T-helper 2 cell treated with Interferon-gamma antibody and Interleukin-4, amounts not matched to agents 5 μg/mL and 100 μg/mL, for 36 hours (primary cell): ENCODE data around the gene ECPAS.
"Not testable (repeated sequence)": the region's sequence is repeated elsewhere in the genome, so short reads cannot be mapped to it uniquely, and the experiment has no call there.

Experiments
- DNase-seq: peaks from one replicate; pipeline ENCODE4 v3.0.0; 2021; ENCODE audit warnings: low spot score
- H3K27ac Mint-ChIP-seq: one replicate; pipeline ENCODE4 v1.8.0; 2021; ENCODE audit warnings: mild to moderate bottlenecking, mixed read lengths
- H3K27me3 Mint-ChIP-seq: one replicate; pipeline ENCODE4 v1.8.0; 2021; ENCODE audit warnings: low read depth, mixed read lengths
- H3K36me3 Mint-ChIP-seq: one replicate; pipeline ENCODE4 v1.8.0; 2021; ENCODE audit warnings: low read depth, mixed read lengths
- H3K4me1 Mint-ChIP-seq: one replicate; pipeline ENCODE4 v1.8.0; 2021; ENCODE audit warnings: low read depth, mixed read lengths
- H3K4me3 Mint-ChIP-seq: one replicate; pipeline ENCODE4 v1.8.0; 2022; ENCODE audit warnings: mild to moderate bottlenecking, moderate library complexity, mixed read lengths
- H3K9me3 Mint-ChIP-seq: one replicate; pipeline ENCODE4 v1.8.0; 2021; ENCODE audit warnings: mixed read lengths

ECPAS gene

DNA sequence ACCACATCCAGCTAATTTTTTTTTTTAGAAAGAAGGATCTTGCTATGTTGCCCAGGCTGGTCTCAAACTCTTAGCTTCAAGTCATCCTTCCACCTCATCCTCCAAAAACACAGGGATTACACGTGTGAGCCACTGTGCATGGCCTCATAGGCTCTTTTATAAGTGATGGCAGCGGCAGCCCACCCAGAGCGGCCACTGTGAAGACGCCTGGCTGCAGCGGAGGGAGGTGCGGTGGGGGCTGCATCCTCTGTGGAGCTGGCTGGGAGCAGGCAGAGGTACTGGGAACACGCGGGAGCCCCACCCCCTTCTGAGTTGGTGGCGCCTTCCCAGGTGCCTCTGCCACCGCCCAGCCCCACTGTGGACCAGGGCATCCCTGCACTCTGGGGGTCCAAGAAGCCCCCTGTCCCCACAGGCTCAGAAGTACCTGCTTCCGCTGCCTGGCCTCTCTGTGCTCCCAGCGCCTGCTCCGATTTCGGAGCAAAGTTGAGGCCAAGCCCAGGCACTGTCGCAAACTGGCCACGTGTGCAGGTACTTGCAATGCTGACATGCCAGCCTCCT is 16.9 kb upstream of the ECPAS start:
- Mint-ChIP-seq H3K27me3 (peaks cover 2% of the 10 kb centered on the region), H3K27ac (no peak overlapping the region), H3K4me3 (no peak overlapping the region), H3K36me3 (no peaks in the 10 kb centered on the region), H3K4me1 (no peaks in the 10 kb centered on the region), H3K9me3 (no peaks in the 10 kb centered on the region)
- no peak for DNase-seq

DNA sequence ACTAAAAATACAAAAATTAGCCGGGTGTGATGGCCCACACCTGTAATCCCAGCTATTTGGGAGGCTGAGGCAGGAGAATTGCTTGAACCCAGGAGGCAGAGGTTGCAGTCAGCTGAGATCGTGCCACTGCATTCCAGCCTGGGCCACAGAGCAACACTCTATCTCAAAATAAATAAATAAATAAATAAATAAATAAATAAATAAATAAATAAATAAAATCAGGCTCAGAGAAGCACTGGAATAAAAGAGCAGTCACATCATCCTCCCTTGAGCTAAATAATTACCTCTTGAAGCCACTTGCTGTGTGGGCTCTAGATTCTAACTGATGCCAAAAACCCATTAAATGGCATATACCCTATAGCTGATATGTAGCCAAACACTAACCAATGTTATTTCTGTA is 13.0 kb upstream of the ECPAS start:
- H3K27me3 Mint-ChIP-seq, H3K9me3 Mint-ChIP-seq, H3K4me1 Mint-ChIP-seq, H3K36me3 Mint-ChIP-seq, DNase-seq, H3K27ac Mint-ChIP-seq, H3K4me3 Mint-ChIP-seq: not testable (repeated sequence)

DNA sequence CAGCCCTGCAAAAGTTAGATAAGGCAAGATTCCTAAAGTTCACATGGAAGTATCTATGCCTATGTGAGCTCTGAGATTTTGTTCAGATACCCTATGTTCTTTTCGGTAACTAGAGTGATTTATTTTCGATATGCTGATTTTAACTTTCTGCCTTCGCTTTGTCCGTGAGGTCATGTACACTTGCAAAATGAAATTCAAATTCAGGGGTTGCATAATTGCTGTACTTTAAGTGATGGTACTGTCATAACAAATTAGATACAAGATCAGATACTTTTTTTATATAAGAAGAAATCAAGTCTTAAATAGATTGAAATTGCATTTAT is 350 bp upstream of the ECPAS start:
- Mint-ChIP-seq H3K4me1 (peaks cover 25% of the 10 kb centered on the region), H3K9me3 (no peaks in the 10 kb centered on the region), H3K36me3 (peaks cover 6% of the 10 kb centered on the region), H3K27me3 (peaks cover 9% of the 10 kb centered on the region), H3K27ac (peak overlapping the region; percentile 90), H3K4me3 (peak overlapping the region; percentile 94)
- no peak for DNase-seq

DNA sequence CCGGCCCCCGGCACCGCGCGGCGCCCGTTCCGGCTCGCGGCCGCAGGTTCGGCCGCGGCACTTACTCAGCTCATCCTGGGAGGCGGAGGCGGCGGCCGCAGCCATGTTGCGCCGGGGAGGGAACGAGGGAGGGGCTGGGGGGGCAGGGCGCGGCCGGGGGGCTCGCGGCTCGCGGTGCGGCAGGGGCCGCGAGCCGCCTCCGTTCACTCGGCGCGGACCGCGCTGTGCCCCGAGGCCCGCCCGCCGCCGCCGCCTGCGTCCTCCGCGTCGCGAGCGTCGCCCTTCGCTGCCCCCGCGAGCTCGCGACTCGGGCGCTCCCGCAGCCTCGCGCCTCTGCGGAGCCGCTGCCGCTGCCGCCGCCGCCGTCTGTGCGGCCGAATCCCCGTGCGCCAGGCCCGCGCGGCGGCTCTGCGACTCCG is 735 bp downstream of the ECPAS start:
- Mint-ChIP-seq H3K36me3 (peaks cover 8% of the 10 kb centered on the region), H3K27me3 (peaks cover 9% of the 10 kb centered on the region), H3K27ac (peak overlapping the region; percentile 49), H3K4me3 (no peak overlapping the region), H3K9me3 (no peaks in the 10 kb centered on the region), H3K4me1 (peaks cover 29% of the 10 kb centered on the region)
- DNase-seq, result no peak

DNA sequence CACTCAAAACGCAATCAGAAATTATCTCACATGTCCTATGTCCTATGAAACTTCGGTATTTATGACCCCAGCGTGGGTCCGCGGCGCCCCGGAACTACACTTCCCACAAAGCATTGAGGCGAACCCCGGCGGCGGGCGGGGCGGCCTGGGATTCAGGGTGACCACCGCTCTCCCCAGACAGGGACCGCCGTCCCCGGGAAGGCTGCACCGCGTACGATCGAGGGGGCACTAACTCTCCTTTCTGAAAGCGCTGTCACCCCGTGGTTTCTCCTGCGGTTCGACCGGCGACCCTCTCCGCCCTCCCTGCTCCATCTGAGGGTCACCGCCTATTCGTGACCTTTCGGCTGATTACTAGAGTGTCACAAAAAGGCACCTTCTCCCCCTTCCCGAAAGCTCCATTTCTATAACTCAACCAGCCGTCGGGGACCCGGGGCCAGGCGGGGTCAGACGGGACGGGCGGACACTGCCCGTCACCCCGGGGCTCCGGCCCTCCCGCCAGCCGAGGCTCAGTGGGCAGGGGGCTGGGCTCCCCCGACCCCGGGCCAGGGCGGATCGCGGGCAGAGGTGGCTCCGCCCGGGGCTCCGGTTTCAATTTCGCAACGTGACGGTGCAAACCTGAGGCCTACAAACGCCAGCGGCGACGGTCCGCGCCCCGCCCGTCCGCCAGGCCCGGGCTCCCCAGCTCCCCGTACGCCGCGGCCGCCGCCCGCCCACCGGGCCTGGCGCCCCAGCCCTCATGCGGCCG is 1.3 kb downstream of the ECPAS start:
- DNase-seq, result peak; percentile 64
- H3K27ac Mint-ChIP-seq, result peak overlapping the region; percentile 77
- H3K4me1 Mint-ChIP-seq, result peaks cover 29% of the 10 kb centered on the region
- H3K9me3 Mint-ChIP-seq, result no peaks in the 10 kb centered on the region
- H3K4me3 Mint-ChIP-seq, result peak overlapping the region; percentile 79
- peaks cover 7% of the 10 kb centered on the region for H3K27me3 Mint-ChIP-seq
- H3K36me3 Mint-ChIP-seq, result peaks cover 8% of the 10 kb centered on the region

DNA sequence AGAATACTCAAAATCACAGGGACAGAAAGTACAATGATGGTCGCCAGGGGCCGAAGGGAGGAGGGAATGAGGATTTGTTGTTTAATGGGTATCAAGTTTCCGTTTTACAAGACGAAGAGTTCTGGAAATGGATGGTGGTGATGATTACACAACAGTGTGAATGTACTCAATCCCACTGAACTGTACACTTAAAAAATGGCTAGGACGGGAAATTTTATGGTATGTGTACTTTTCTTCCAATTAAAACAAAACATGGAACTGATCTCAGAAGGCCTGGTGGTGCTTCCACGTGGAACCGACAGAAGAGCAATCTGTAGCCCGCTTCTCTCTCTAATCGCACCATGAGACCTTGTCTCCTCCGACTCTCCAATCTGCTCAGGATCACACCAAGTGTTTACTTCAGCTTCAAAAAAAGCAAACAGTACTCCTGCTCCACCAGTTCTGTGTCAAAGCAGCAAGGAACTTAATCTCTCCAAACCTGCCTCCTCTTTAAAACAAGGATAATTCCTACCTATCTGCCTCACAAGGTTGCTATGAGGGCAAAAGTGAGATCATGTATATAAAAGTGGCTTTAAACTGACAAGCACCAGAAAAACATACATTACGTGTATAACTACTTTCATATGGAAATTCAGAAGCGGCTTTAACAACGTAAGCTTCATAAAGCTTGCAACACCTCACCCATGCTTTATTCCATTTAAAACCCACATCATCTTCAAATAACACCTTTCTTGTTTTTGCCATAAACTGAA is 2.1 kb downstream of the ECPAS start:
- peak overlapping the region; percentile 79 for H3K4me3 Mint-ChIP-seq
- H3K4me1 Mint-ChIP-seq, result peaks cover 31% of the 10 kb centered on the region
- peak overlapping the region; percentile 77 for H3K27ac Mint-ChIP-seq
- H3K9me3 Mint-ChIP-seq, result no peaks in the 10 kb centered on the region
- H3K27me3 Mint-ChIP-seq, result peaks cover 2% of the 10 kb centered on the region
- peaks cover 9% of the 10 kb centered on the region for H3K36me3 Mint-ChIP-seq
- DNase-seq, result no peak

DNA sequence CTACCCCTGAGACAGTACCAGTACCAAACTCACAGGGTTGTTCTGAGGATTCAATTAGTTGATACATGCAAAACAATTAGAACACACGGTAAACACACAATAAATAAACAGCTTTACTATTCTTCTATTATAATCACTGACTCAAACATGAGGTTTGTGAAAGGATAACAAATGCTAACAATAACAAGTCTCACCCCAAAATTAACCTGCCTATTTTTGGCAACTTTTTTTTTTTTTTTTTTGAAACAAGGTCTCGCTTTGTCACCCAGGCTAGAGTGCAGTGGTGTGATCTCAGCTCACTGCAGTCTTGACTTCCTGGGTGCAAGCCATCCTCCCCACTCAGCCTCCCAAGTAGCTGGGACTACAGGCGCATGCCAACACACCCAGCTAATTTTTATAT is 6.5 kb downstream of the ECPAS start:
- no peak for DNase-seq
- Mint-ChIP-seq H3K9me3 (no peaks in the 10 kb centered on the region), H3K4me1 (peaks cover 29% of the 10 kb centered on the region), H3K36me3 (peaks cover 12% of the 10 kb centered on the region), H3K4me3 (no peak overlapping the region), H3K27ac (no peak overlapping the region), H3K27me3 (no peaks in the 10 kb centered on the region)

DNA sequence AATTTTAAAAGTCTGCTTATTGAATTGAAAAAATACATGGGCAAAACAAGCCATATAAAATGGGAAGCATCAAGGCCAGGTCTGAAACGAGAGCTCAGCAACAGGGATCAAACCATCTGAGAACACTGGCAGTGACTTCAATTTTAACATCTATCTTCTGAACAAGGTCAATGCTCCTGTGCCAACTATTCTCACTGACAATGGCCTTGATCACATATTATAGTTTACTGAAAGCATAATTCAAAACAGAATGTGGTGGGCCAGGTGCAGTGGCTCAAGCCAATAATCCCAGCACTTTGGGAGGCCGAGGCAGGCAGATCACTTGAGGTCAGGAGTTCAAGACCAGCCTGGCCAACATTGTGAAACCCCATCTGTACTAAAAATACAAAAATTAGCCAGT is 9.0 kb downstream of the ECPAS start:
- Mint-ChIP-seq H3K4me1 (peaks cover 17% of the 10 kb centered on the region), H3K4me3 (no peak overlapping the region)

DNA sequence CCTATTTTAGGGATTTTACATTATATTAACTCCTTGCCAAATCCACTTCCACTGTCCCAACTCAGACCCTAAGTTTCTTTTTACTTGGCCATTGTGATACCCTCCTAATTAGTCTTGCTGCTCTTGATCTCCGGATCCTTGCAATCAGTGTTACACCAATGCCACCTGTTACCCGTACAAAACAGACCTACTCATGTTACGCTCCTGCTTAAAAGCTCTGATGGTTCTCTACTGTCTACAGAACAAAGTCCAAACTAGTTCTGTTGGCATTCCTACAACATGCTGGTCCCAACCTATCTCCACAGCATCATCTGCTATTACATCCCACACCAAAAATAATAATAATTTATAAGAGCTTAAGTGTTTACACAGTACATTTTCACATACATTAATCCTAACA is 9.8 kb downstream of the ECPAS start:
- Mint-ChIP-seq H3K9me3 (no peaks in the 10 kb centered on the region), H3K27me3 (no peaks in the 10 kb centered on the region), H3K4me1 (peaks cover 17% of the 10 kb centered on the region), H3K27ac (no peak overlapping the region), H3K4me3 (no peak overlapping the region), H3K36me3 (peaks cover 8% of the 10 kb centered on the region)
- no peak for DNase-seq

More for the DNA sequence above, 9.0 kb downstream of the ECPAS start:
- Mint-ChIP-seq H3K27me3 (no peaks in the 10 kb centered on the region), H3K27ac (no peak overlapping the region), H3K9me3 (no peaks in the 10 kb centered on the region), H3K36me3 (peaks cover 8% of the 10 kb centered on the region)
- no peak for DNase-seq

DNA sequence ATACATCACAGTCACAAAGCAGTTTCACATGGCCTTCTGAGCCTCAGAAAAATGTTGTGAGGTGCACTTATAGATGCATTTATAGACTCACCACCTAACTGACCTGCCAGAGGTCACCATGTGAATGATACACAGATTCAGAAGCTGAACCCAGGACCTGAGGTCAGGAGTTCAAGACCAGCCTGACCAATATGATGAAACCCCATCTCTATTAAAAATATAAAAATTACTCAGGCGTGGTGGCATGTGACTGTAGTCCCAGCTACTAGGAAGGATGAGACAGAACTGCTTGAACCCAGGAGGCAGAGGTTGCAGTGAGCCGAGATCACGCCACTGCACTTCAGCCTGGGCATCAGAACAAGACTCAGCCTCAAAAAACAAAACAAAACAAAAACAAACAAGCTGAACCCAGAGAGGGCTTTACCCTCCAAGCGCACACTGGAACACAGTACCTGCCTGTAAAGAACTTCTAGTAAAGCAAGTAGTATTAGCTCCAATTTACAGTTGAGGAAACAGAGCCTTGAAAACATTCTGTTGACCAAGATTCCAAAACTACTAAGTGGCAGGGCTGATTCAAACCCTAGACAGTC is 16.3 kb downstream of the ECPAS start:
- peaks cover 19% of the 10 kb centered on the region for H3K9me3 Mint-ChIP-seq
- H3K27ac Mint-ChIP-seq, result no peak overlapping the region
- no peak overlapping the region for H3K4me3 Mint-ChIP-seq
- DNase-seq, result no peak
- no peaks in the 10 kb centered on the region for H3K27me3 Mint-ChIP-seq
- H3K36me3 Mint-ChIP-seq, result peaks cover 23% of the 10 kb centered on the region
- peaks cover 18% of the 10 kb centered on the region for H3K4me1 Mint-ChIP-seq

DNA sequence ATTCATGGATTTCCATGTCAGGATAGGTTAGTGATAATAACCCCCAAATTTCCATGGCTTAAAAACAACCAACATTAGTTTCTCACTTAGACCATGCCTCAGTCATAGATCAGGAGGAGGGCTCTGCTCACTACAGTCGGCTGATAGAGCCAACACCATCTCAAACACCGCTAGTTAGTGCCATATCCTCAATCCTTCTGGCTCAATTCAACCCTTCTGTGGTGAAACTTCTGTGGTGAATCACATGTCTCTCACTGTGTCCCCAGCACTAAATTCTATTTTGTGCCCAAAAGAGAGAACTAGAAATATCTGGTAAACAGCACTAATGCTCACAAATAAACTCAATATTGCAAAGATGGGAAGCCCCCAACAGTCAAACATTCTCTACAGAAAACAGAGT is 21.1 kb downstream of the ECPAS start:
- Mint-ChIP-seq H3K27ac (no peak overlapping the region), H3K4me3 (no peak overlapping the region), H3K4me1 (peaks cover 13% of the 10 kb centered on the region), H3K27me3 (no peaks in the 10 kb centered on the region), H3K9me3 (peaks cover 31% of the 10 kb centered on the region), H3K36me3 (peaks cover 32% of the 10 kb centered on the region)
- DNase-seq, result no peak

DNA sequence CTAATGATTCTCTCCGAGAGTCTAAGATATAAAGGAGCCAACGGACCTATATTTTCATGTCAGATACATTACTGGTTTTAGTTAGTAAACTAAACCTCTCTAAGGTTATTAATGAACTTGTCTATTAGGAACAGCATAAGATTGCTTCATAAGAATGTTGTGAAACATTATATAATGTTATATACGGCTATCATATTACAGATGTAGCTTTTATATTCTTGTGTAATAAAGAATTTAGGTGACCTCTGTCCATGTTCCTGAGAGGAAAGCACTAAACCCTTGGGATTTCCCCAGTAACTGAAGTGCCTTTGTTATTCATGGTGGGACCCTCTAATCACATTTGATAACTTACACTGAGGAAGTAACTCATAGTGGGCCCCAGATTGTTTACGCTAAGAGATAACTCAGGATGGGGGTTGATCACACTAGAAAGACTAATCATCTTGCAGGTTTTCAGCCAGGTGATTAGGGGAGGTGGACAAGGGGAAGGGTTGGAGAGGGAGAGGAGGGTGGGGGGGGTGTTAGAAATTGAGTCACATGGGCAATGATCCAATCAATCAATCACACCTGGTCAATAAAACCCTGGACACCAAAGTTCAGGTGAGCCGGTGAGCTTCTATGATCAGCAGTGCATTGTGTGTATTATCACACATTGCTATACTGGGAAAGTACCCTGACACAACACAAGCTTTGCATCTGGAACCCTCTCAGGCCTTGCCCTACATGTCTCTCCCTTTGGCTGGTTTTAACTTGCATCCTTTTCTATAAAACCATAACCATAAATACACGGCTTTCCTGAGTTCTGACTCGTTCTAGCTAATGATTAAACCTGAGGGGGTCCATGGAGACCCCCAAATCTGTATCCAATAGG is 25.8 kb downstream of the ECPAS start:
- no peaks in the 10 kb centered on the region for H3K27me3 Mint-ChIP-seq
- H3K36me3 Mint-ChIP-seq, result peaks cover 19% of the 10 kb centered on the region
- peaks cover 12% of the 10 kb centered on the region for H3K4me1 Mint-ChIP-seq
- peaks cover 18% of the 10 kb centered on the region for H3K9me3 Mint-ChIP-seq
- no peak overlapping the region for H3K4me3 Mint-ChIP-seq
- DNase-seq, result no peak
- H3K27ac Mint-ChIP-seq, result no peak overlapping the region

DNA sequence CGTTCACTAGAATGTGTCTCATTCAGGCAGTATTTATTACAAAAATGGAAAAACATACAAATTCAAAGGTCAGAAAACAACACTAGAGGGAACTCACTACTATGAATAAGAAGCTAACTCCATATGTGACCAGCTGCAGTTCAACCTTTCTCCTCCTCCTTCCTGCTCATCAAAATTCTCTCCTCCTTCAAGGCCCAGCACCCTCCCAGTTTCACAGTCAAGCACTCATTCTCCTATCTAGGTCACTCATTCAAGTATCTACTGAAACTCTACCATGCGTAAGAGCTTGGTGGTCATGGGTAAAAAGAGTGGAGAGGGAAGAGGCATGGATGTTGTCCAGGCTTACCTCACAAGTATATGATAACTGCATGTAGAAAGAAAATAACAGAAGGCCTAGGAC is 27.7 kb downstream of the ECPAS start:
- Mint-ChIP-seq H3K4me1 (peaks cover 19% of the 10 kb centered on the region), H3K27me3 (no peaks in the 10 kb centered on the region), H3K27ac (no peak overlapping the region), H3K4me3 (no peak overlapping the region), H3K9me3 (peaks cover 2% of the 10 kb centered on the region), H3K36me3 (peaks cover 5% of the 10 kb centered on the region)
- DNase-seq, result no peak
